ENCODE measurements around the gene ADGRF5.
"Not testable (repeated sequence)": the region's sequence is repeated elsewhere in the genome, so short reads cannot be mapped to it uniquely, and the experiment has no call there.

ADGRF5 gene

DNA sequence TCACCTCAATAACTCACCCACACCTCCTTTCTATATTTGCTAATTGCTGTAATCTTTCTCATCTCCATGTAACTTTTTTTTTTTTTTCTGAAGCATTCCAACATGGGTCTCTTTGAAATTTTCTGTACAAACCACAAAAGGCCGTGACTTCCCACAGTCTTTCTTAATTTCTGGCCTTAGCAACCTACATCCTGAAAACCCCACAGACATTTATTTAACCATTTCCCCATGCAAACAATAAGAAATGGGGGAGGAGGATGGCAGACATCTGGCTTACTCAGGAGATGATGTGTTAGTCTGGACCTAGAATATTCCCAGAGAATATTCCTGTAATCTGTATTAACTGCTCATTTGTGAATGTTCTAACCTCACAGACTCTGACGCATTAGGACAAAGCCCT, 70.9 kb downstream of the ADGRF5 start:
- DNase-seq = no peak
- TF ChIP-seq GATA1 (IDR thresholded peaks at IDR 0.05; ENCODE audit: low read depth, low read length) (no peak), POLR2A (IDR thresholded peaks at IDR 0.05; ENCODE audit: low read length) (no peak)

DNA sequence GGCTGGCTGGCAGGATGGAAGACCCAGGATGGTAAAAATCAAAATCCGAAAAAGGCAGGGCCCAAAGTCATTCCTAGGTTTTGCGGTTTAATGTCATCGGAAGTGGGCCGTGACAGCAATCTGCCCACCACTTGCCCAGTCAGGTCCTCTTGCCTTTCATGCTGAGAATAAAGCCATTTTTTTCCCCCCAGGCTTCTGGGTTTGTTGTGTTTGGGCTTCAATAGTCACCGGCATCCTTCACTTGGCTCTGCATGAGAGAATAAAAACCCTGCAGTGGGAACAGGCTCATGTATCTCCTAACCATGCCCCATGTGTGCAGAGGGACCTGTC, 72.4 kb downstream of the ADGRF5 start:
- TF ChIP-seq POLR2A (IDR thresholded peaks at IDR 0.05; ENCODE audit: low read length) (no peak), GATA1 (IDR thresholded peaks at IDR 0.05; ENCODE audit: low read depth, low read length) (no peak)
- no peak for DNase-seq

DNA sequence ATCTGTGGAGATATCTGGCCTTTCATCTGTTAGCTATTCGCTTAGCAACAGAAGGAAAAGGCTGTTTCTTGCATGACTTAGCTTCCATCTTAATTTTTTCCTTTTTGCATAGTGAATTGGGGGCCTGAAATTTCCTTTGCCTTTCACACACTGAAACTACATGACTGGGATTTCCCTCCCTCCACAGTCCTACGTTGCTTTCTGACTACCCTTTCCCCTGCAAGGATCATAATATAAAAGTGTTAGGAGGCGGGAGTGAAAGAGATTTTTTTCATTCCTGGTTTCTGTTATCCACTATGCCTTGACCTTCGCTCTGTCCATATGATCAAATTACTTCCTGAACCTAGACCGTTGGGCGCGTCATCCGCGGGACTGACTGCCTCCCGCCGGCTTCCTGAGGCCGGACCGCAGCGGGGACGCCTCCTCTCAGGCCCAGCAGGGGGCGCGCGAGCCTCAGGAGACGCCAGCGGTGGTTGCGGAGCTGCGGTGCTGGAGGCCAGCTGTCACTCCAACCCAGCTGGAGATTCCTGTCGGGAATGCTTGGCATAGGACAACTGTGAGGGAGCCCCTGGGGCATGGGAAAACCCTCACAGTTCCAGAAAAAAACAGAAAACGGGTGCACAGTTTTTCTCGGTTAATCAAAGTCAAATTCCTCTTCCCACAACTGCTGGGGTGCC, 72.9 kb downstream of the ADGRF5 start:
- peak; percentile 56 to 75 for DNase-seq
- no peak for TF ChIP-seq POLR2A (IDR thresholded peaks at IDR 0.05; ENCODE audit: low read length)
- TF ChIP-seq GATA1 (IDR thresholded peaks at IDR 0.05; ENCODE audit: low read depth, low read length) = no peak

DNA sequence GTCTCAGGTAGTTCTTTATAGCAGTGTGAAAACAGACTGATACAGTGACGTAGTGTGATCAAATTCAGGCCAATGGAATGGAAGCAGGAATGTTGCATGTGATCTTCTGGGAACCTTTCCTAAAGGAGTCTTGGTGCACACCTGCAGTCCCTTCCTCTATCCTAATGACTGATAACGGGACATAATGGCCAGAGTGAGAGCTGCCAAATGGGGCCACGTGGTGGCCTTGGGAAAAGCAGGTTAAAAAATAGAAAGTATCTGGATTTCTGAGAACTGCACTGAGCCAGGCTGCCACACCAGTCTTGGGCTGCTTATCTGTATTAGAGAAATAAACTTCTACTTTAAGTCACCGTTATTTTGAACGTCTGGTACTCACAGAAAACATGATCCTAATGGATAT, 76.6 kb downstream of the ADGRF5 start:
- no peak for DNase-seq
- TF ChIP-seq POLR2A (IDR thresholded peaks at IDR 0.05; ENCODE audit: low read length) = no peak
- no peak for TF ChIP-seq GATA1 (IDR thresholded peaks at IDR 0.05; ENCODE audit: low read depth, low read length)

DNA sequence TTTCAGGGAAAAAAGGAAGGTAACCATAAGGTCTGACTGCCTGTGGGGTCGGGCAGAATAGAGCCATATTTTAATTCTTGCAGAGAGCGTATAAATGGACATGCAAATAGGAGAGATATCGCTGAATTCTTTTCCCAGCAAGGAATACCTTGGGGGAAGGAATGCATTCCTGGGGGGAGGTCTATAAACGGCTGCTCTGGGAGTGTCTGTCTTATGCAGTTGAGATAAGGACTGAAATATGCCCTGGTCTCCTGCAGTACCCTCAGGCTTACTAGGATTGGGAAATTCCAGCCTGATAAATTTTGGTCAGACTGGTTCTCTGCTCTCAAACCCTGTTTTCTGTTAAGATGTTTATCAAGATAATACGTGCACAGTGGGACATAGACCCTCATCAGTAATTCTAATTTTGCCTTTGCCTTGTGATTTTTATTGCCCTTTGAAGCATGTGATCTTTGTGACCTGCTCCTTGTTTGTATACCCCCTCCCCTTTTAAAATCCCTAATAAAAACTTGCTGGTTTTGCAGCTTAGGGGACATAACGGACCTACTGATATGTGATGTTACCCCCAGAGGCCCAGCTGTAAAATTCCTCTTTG, 79.4 kb downstream of the ADGRF5 start:
- not testable (repeated sequence) for DNase-seq

DNA sequence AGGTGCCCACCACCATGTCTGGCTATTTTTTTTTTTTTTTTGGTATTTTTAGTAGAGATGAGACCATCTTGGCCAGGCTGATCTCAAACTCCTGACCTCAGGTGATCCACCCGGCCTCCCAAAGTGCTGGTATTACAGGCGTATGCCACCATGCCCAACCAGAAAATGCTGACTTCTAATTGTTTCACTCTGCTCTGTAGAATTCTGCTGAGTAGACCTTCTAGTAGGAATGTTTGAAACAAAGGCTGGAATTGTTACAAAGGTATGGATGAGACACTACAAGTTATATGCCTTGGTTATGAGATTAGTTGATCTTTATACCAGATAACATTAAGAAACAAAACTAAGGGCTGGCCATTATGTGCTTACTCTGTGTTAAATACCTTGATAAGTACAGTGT, 83.7 kb downstream of the ADGRF5 start:
- TF ChIP-seq GATA1 (IDR thresholded peaks at IDR 0.05; ENCODE audit: low read depth, low read length) = no peak
- TF ChIP-seq POLR2A (IDR thresholded peaks at IDR 0.05; ENCODE audit: low read length) = no peak
- DNase-seq = no peak

DNA sequence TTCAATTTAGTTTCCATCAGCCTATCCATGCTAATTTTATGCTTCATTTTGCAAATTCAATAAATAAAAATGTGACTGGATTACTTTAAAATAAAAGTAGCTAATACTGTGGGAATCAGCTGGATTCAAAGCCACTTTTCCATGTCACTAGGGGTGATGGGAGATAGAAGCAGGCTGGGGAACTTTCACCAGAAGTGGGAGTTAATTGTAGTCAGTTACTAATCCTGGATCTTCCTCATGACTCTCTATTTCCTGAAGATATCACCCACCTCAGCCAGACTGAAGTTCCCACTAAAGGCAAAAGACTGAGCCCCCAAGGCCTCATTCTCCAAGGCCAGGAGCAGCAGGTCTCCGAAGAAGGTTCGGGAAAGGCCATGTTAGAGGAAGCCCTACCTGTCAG, 86.7 kb downstream of the ADGRF5 start:
- not testable (repeated sequence) for DNase-seq

DNA sequence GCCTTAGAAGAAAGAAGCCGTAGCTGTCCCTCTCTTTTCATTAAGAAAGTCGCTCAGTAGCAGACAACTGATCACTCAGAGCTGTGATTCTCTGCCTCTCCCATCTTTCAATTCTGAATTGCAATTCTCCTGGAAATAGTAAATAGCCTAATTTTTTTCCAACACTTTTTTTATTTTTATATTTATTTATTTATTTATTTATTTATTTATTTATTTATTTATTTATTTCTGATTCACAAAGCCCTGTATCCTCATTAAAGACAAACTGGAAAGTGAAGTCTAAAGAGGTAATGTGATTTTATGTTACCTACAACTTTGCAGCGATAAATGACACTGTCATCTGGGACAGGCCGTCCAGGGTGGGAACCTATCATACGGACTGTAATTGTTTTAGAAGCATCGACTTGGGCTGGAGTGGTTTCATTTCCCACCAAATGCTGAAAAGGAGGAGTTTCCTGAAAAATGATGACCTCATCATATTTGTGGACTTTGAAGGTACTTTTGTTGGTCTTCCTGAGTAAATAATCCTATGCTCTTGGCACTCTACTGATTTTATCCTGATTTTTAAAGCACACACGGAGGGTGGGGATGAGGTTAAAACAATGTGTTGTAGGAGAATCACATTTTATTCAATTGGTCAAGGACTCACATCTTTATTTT, 87.4 kb downstream of the ADGRF5 start:
- not testable (repeated sequence) for DNase-seq

DNA sequence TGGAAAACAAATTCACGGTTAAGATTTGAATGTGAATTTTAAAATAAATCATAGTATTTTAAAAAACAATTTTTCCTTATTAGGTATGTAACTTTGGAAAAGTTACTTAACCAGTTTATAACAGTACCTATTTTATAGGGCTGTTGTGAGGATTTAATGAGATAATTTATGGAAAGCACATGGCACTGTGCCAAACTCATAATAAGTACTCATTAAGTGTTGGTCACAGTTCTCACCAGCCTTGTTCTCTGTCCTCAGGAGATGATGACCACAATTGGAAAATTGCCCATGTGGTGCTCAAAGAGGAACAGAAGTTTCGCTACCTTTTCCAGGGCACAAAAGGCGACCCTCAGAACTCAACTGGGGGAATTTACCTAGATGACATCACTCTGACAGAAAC, 88.9 kb downstream of the ADGRF5 start:
- no peak for DNase-seq
- TF ChIP-seq POLR2A (IDR thresholded peaks at IDR 0.05; ENCODE audit: low read length) = no peak
- no peak for TF ChIP-seq GATA1 (IDR thresholded peaks at IDR 0.05; ENCODE audit: low read depth, low read length)

DNA sequence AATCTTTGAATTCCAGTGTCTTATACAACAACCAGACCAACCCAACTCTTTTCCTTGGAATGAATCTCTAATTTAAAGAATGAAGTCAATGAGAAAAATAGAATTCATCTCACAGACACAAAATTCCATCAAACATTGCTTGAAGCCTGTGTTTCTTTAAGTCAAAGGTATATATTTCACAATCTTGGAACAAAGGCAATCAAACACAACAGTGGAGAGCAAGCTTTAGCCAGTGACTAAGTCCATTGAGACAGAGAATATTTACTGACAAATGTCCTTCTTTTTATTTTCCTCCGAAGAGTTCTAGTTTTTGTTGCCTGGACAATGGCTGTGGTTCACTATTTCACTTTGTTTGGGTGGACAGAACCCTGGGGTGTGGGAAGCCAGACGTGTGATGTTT, 92.8 kb downstream of the ADGRF5 start:
- TF ChIP-seq POLR2A (IDR thresholded peaks at IDR 0.05; ENCODE audit: low read length) (no peak), GATA1 (IDR thresholded peaks at IDR 0.05; ENCODE audit: low read depth, low read length) (no peak)
- no peak for DNase-seq

DNA sequence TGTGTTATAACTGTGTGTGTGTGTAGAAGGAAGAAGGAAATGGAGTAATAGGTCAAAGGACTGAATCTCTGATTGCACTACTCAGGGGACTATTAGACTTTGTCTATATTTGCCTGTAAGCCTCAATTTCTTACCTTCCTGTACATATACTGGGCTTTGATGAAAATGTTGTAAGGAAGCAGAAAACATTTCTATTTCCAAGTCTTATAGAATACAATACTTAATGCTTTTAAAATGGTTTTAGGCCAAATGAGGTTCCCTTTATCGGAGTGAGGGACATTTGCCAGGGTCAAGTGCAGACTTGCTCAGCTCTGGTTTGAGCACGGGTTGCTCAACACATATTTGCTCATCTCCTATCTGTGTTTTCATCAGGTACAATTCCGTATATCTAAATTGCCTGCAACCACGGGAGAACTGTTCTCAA, 100.3 kb downstream of the ADGRF5 start:
- no peak for DNase-seq
- TF ChIP-seq POLR2A (IDR thresholded peaks at IDR 0.05; ENCODE audit: low read length) (no peak), GATA1 (IDR thresholded peaks at IDR 0.05; ENCODE audit: low read depth, low read length) (no peak)

DNA sequence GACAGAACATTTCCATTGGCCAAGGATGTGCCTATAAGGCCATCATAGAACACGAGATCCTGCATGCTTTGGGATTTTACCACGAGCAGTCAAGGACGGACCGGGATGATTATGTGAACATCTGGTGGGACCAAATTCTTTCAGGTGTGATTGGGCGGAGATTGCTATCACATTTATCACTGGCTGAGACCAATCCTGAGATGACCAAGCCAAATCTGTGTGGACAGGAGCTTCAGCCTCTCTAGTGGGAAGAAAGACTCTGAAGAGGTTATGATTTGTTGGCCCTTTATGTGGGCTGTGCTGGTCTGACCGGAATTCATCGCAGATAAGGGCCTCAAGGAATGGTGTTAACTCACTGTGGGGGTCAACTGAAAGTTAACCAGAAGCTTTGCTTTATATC, 102.2 kb downstream of the ADGRF5 start:
- DNase-seq = no peak
- TF ChIP-seq POLR2A (IDR thresholded peaks at IDR 0.05; ENCODE audit: low read length) = no peak
- no peak for TF ChIP-seq GATA1 (IDR thresholded peaks at IDR 0.05; ENCODE audit: low read depth, low read length)

DNA sequence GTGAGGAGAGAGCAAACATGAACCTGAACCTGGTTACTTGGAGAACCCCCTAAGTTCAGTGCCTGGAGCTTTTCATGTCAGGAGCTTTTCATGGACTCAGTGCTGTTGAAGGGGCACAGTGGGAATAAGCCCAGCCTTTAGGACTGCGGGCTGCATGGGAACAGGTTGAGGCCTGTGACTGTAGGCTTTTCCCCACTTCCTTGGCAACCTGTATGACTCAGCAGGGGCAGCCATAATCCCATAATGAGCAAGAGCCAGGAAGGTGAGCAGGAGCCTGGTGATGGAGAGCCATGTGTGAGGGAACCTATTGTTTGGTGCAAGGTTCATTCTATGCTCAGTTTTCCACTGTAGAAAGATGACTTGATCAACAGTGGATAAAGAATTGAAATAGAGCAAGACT, 105.1 kb downstream of the ADGRF5 start:
- no peak for DNase-seq

DNA sequence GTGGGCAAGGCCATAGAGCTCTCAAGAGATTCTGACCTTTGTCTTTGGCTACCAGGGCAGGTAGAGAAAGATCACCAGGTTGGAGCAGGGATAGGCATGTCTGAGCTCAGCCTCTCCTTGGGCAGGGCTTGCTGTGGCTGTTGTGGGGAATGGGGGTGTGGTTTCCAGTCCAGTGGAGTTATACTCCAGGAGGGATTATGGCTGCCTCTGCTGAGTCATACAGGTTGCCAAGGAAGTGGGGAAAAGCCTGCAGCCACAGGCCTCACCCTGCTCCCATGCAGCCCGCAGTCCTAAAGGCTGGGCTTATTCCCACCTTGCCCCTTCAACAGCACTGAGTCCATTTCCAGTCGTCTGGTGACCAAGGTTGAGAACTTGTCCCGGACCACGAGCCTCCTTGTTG, 106.6 kb downstream of the ADGRF5 start:
- TF ChIP-seq POLR2A (IDR thresholded peaks at IDR 0.05; ENCODE audit: low read length) = no peak
- TF ChIP-seq GATA1 (IDR thresholded peaks at IDR 0.05; ENCODE audit: low read depth, low read length) = no peak
- no peak for DNase-seq

More for the DNA sequence above, 105.1 kb downstream of the ADGRF5 start:
- no peak for TF ChIP-seq POLR2A (IDR thresholded peaks at IDR 0.05; ENCODE audit: low read length)
- no peak for TF ChIP-seq GATA1 (IDR thresholded peaks at IDR 0.05; ENCODE audit: low read depth, low read length)

DNA sequence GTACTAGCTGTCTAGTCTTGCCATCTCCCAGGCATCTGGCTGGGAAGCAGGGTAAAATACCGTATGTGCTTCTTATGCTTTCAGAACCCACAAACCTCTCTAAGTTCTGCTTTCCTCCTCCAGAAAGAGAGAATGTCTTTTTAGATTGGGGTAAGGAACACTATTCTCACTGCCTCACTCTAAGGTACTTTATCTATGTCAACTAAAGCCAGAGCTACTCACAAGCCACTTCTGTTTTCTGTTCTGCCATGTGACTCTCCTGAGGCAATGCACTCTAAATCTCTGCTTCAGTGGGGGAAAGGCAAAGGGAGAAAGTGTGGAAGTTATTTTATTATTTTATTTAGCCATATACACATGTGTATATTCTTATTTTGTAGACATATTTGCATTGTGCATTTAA, 112.9 kb downstream of the ADGRF5 start:
- no peak for TF ChIP-seq GATA1 (IDR thresholded peaks at IDR 0.05; ENCODE audit: low read depth, low read length)
- TF ChIP-seq POLR2A (IDR thresholded peaks at IDR 0.05; ENCODE audit: low read length) = no peak
- no peak for DNase-seq

Measured in erythroblast (primary cell).